ENCODE data around the gene TST.
A peak's percentile ranks its signal among the peaks of the same experiment; 100 is the strongest.

Gene TST

DNA sequence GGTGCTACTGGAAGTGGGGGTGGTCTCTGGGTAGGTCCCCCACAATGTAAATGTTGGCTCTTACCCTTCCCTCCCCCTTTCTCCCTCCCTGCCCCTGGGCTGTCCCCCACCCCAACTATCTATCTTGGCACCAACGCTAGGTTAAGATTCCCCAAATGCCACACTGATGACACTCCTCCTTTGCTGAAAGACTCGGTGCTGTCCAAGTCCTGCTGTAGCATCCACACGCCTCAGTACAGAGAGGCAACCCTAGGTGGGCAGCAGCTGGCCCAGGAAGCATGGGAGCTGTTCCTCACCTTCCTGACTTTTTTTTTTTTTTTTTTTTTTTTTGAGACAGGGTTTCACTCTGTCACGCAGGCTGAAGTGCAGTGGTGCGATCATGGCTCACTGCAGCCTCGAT is 28.9 kb upstream of the TST start:
- in situ Hi-C loops (cut with HindIII; ENCODE audit: low sequenced_read_pairs), result no loop called here
- H3K4me3 ChIP-seq (ENCODE audit: low read depth, low read length), result no peak overlapping the region
- TF ChIP-seq, protein P1, sequence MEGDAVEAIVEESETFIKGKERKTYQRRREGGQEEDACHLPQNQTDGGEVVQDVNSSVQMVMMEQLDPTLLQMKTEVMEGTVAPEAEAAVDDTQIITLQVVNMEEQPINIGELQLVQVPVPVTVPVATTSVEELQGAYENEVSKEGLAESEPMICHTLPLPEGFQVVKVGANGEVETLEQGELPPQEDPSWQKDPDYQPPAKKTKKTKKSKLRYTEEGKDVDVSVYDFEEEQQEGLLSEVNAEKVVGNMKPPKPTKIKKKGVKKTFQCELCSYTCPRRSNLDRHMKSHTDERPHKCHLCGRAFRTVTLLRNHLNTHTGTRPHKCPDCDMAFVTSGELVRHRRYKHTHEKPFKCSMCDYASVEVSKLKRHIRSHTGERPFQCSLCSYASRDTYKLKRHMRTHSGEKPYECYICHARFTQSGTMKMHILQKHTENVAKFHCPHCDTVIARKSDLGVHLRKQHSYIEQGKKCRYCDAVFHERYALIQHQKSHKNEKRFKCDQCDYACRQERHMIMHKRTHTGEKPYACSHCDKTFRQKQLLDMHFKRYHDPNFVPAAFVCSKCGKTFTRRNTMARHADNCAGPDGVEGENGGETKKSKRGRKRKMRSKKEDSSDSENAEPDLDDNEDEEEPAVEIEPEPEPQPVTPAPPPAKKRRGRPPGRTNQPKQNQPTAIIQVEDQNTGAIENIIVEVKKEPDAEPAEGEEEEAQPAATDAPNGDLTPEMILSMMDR (IDR thresholded peaks at IDR 0.05; ENCODE audit: low read depth, low read length, missing control alignments), result no peak
- DNase-seq (ENCODE audit: low read depth), result no peak

DNA sequence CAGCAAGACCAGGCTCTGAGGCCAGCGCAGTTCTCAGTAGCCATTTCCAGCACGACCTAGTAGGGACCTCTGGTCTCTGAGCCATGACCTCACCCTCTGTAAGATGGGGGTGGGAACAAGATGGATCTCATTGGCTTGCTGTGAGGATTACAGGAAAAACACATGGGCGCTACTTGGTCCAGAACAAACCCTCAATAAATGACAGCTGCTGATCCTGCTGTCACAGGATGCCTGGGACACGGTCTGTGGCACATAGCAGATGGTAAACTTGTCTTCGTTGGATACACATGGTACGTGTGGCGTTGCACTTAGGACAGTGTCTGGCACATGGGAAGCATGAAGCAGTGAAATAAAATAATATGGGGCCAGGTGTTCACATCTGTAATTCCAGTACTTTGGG is 27.8 kb upstream of the TST start:
- in situ Hi-C loops (cut with HindIII; ENCODE audit: low sequenced_read_pairs), result no loop called here
- DNase-seq (ENCODE audit: low read depth), result no peak
- no peak overlapping the region for H3K4me3 ChIP-seq (ENCODE audit: low read depth, low read length)
- TF ChIP-seq, protein P1 (IDR thresholded peaks at IDR 0.05; ENCODE audit: low read depth, low read length, missing control alignments), result no peak

DNA sequence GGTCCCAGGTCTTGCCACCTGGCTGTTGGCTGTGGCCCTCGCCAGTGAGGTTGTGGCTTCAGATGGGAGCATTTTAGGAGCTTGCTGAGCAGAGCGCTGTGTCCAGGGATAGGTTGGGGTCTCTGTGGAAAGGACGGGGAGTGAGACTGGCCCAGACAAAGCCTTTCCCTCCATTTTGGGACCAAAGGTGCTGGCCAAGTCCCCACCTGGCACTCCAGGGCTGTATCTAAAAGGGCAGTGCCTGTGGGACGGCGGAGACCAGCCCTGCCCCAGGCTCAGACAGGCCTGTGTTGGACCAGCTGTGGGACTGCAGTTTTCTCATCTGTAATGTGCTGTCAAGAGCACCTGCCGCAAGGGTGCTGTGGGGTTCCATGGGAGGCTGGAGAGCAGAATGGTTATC is 27.3 kb upstream of the TST start:
- H3K4me3 ChIP-seq (ENCODE audit: low read depth, low read length), result no peak overlapping the region
- in situ Hi-C loops (cut with HindIII; ENCODE audit: low sequenced_read_pairs), result no loop called here
- TF ChIP-seq, protein P1 (IDR thresholded peaks at IDR 0.05; ENCODE audit: low read depth, low read length, missing control alignments), result no peak
- no peak for DNase-seq (ENCODE audit: low read depth)

DNA sequence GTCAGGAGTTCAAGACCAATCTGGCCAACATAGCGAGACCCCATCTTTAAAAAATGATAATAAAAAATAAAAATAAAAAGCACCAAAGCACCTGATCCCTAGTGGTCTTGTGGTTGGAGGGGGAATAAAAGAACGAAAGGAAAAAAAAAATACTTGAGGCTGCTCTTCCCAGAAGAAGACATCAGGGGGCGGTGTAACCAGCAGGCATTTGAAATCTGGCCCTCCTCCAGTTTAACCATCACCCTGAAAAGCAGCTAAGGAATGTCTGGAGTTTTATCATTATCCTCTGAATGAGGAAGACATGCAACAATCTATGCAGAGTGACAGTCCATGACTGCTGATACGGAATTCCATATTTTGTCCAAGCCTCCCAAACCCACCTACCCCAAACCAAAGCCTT is 26.7 kb upstream of the TST start:
- in situ Hi-C loops (cut with HindIII; ENCODE audit: low sequenced_read_pairs), result no loop called here
- no peak overlapping the region for H3K4me3 ChIP-seq (ENCODE audit: low read depth, low read length)
- no peak for DNase-seq (ENCODE audit: low read depth)
- TF ChIP-seq, protein P1 (IDR thresholded peaks at IDR 0.05; ENCODE audit: low read depth, low read length, missing control alignments), result peak; percentile 65

DNA sequence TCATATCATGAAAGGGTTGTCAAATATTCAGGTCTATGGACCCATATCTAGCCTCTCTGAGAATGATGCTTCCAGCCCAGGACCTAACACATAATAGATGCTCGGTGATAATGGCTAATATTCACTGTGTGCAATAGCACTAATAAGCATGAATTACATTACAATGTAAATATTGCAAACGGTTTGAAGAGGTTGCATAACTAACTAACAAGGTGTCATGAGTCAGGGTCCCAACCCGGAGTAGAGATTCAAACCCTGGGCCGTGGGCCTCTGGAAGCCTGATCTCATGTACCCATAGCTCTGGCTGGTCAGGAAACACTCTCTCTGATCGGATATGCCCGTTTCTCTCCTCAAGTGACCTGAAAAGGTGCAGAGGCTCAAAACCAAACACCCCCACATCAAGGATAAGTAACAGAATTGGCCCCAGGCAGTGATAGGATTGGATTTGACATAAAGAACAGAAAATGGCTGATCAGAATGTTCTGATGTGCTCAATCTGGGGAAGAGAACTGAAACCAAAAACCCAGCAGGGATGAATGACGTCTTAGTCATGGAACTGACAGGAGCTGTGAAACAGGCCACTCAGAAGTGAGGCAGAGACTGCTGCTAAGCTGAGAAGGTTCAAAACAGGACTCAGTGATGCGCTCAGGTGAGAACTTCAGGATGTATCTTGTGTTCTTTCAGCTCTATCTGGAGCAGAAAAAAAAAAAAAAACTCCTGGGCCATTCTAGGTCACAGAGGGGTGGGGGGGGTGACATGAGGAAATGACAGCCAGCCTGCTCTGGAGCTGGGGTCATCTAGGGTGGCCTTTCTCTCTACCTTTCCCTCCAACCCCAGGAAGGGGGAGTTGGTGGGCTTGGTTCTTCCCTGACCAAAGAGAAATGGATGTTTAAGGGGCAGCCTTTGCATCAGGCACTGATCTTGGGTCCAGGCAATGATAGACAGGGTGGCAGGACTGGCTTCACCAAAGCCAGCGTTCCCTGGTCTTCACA is 25.7 kb upstream of the TST start:
- no peak overlapping the region for H3K4me3 ChIP-seq (ENCODE audit: low read depth, low read length)
- in situ Hi-C loops (cut with HindIII; ENCODE audit: low sequenced_read_pairs), result no loop called here
- no peak for DNase-seq (ENCODE audit: low read depth)
- TF ChIP-seq, protein P1 (IDR thresholded peaks at IDR 0.05; ENCODE audit: low read depth, low read length, missing control alignments), result no peak

DNA sequence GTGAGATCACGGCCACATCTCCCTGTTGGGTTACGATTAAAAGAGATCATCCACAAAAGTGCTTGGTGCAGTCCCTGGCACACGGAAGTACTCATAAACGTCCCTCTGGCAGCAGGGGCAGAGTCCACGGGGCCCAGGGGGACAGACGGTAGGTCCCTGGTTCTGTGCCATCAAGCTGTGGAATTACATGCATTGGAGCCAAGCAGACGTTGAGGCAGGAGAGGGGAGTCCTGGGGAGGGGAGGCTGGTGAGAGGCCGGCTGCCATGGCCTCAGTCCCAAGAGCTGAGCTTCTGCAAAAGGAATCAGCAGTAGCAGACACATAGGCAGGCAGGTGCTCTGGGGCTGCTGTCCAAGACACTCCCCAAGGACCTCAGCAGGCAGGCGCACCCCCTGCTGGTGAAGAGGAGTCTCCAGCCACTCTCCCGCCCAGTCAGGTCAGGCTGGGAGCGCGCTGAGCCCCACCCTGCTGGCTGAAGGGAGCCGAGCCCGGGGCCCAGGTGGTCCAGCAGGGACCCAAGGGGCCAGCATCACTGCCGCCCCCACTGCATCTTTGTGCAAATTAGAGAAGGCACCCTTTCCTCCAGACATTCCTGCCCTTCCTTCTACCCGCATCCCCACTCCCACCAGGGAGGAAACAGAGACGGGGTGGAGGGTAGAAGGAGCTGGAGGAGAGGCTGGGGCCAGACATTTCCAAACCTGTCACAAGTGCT is 24.7 kb upstream of the TST start:
- no peak for DNase-seq (ENCODE audit: low read depth)
- in situ Hi-C loops (cut with HindIII; ENCODE audit: low sequenced_read_pairs), result no loop called here
- TF ChIP-seq, protein P1 (IDR thresholded peaks at IDR 0.05; ENCODE audit: low read depth, low read length, missing control alignments), result peak; percentile 7

More for the DNA sequence above, 24.7 kb upstream of the TST start:
- H3K4me3 ChIP-seq (ENCODE audit: low read depth, low read length), result no peak overlapping the region
